ENCODE measurements around the gene SQOR. TPM values are rescaled to one million over a fixed set of nuclear protein-coding genes. Genes with fewer than 3 reads are reported as not detected.

The SQOR gene
- total and polyA plus RNA-seq, 2 of the 4 experiments (the other 2 are of a cell fraction) = 22.1 to 40.3 TPM

DNA sequence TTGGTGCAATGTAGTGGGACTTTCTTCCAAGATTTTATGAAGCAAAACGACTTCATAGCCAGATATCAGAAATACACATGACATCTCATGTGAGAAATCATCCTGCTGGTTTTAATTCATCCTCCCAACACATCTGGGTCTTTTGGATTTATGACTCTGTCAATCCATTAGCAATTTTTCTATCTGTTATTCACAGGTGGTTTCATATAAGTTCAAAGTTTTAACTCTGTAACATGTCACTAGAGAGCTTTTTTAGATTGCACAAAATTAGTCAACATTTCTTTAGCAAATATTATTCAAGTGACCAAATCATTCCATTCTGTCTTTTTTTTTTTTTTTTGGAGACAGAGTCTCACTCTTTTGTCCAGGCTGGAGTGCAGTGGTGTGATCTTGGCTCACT, 30.4 kb downstream of the SQOR start:
- peaks cover 8% of the 10 kb centered on the region for H3K4me1 ChIP-seq (ENCODE audit: control insufficient read depth, insufficient read depth, low read length)
- no peak overlapping the region for H3K56ac ChIP-seq (ENCODE audit: extremely low read depth, insufficient read depth, low read length)
- no peak overlapping the region for H3K27ac ChIP-seq (ENCODE audit: insufficient read depth, low read length)
- H2AFZ ChIP-seq (replicated peaks; ENCODE audit: low read length, poor library complexity) = no peak overlapping the region
- H2BK120ac ChIP-seq (ENCODE audit: low read depth, low read length) = no peak overlapping the region
- in situ Hi-C loops (cut with MboI; ENCODE audit: low sequenced_read_pairs) = no loop called here
- POLR2A ChIA-PET (ENCODE audit: unreplicated experiment) = no interaction called here
- TF ChIP-seq CEBPB (IDR thresholded peaks at IDR 0.05; ENCODE audit: low read depth, low read length) = no peak
- no peak overlapping the region for H3K14ac ChIP-seq (replicated peaks; ENCODE audit: low read depth, low read length)
- dilution Hi-C loops (cut with HindIII; ENCODE audit: low sequenced_read_pairs, unreplicated experiment) = no loop called here
- no peak overlapping the region for H2AK5ac ChIP-seq (ENCODE audit: low read depth, low read length)
- ATAC-seq (ENCODE audit: low read depth) (no peak), DNase-seq (no peak)
- H4K91ac ChIP-seq (ENCODE audit: insufficient read depth, low read depth, low read length) = no peak overlapping the region
- no peaks in the 10 kb centered on the region for H3K9me1 ChIP-seq (ENCODE audit: insufficient read depth, low read length)
- H3K27me3 ChIP-seq (ENCODE audit: control insufficient read depth, insufficient read depth, low read length) = no peaks in the 10 kb centered on the region
- no peak overlapping the region for H3K4me2 ChIP-seq (ENCODE audit: low read depth, low read length)
- no peak overlapping the region for H2BK15ac ChIP-seq (ENCODE audit: low read depth, low read length)
- no peaks in the 10 kb centered on the region for H3K9me3 ChIP-seq (ENCODE audit: control insufficient read depth, insufficient read depth, low read length)
- H4K20me1 ChIP-seq (ENCODE audit: insufficient read depth, low read length) = no peaks in the 10 kb centered on the region
- no peak overlapping the region for H2BK20ac ChIP-seq (ENCODE audit: low read depth, low read length)
- no peak overlapping the region for H3K4ac ChIP-seq (ENCODE audit: low read depth, low read length)
- no peaks in the 10 kb centered on the region for H3K79me1 ChIP-seq (ENCODE audit: low read depth in 1 of 2, low read length in 2 of 2)
- no peak overlapping the region for H4K5ac ChIP-seq (ENCODE audit: low read depth, low read length)
- no peak overlapping the region for H2AK9ac ChIP-seq (replicated peaks; ENCODE audit: low read depth, low read length, poor library complexity)
- no CpG with 5 or more reads among the region's 1 CpG for WGBS, 2 experiments (ENCODE audit: extremely low coverage in 2 of 2, insufficient read length in 1 of 2)
- peaks cover 5% of the 10 kb centered on the region; the same call in 1 of the 2 replicates for H3K36me3 ChIP-seq (ENCODE audit: control insufficient read depth, insufficient read depth, low read length)
- no peak overlapping the region for H4K8ac ChIP-seq (ENCODE audit: low read depth in 2 of 2, low read length in 2 of 2)
- CTCF ChIA-PET = no interaction called here
- no peak overlapping the region for H3K9ac ChIP-seq (ENCODE audit: low read depth, low read length)
- intact Hi-C loops (cut with micrococcal nuclease) = no loop called here
- H3K23ac ChIP-seq (ENCODE audit: low read depth, low read length) = no peak overlapping the region
- H2BK5ac ChIP-seq (ENCODE audit: low read depth, low read length, poor library complexity, severe bottlenecking) = no peak overlapping the region
- no TSS peak for BruUV-seq (replicated peaks)
- H3K18ac ChIP-seq (ENCODE audit: low read depth, low read length) = no peak overlapping the region
- H3K4me3 ChIP-seq (ENCODE audit: insufficient read depth, low read depth, low read length) = no peak overlapping the region

Data from IMR-90 (cell line).